ENCODE data around the gene ZG16. TPM values are rescaled to one million over a fixed set of nuclear protein-coding genes. Genes with fewer than 3 reads are reported as not detected.
A peak's percentile ranks its signal among the peaks of the same experiment; 100 is the strongest.
"Not testable (repeated sequence)": the region's sequence is repeated elsewhere in the genome, so short reads cannot be mapped to it uniquely, and the experiment has no call there.

The ZG16 gene
- total RNA-seq, 1 donor from 2014 or later: not detected

- TF ChIP-seq CTCF (IDR thresholded peaks at IDR 0.05): no peak
- ATAC-seq (ENCODE audit: low read depth) (no peak), DNase-seq (no peak)
- H3K27ac Mint-ChIP-seq: no peak overlapping the region
- H3K9me3 Mint-ChIP-seq: no peaks in the 10 kb centered on the region
- H3K36me3 Mint-ChIP-seq (ENCODE audit: low read depth): no peaks in the 10 kb centered on the region
- H3K4me1 Mint-ChIP-seq: no peaks in the 10 kb centered on the region
- CTCF ChIA-PET: no interaction called here
- no peak overlapping the region for H3K4me3 Mint-ChIP-seq
- intact Hi-C loops (cut with micrococcal nuclease): no loop called here
- no peaks in the 10 kb centered on the region for H3K27me3 Mint-ChIP-seq
- POLR2A ChIA-PET: interaction anchor here (0.5 to 1.2 kb wide), 3 partner anchors 11 to 27 kb away, joined by 3 to 5 read pairs (median 3); partner anchors contain the start of gene KIF22
These were observed 1.4 kb downstream of the ZG16 start for GRCh38 chr16:29779474-29779873.

GRCh38 chr16:29783094-29783953, 5.3 kb downstream of the ZG16 start:
- CTCF ChIA-PET: interaction anchor here (0.6 to 2.1 kb wide), 2 partner anchors 44 to 265 kb away, joined by 3 to 5 read pairs; no protein-coding TSS in a partner anchor
- intact Hi-C loops (cut with micrococcal nuclease); H3K36me3 Mint-ChIP-seq (ENCODE audit: low read depth); H3K4me3 Mint-ChIP-seq; POLR2A ChIA-PET; DNase-seq; H3K27ac Mint-ChIP-seq; H3K9me3 Mint-ChIP-seq; ATAC-seq (ENCODE audit: low read depth); H3K27me3 Mint-ChIP-seq: not testable (repeated sequence)
- peaks cover 12% of the 10 kb centered on the region for H3K4me1 Mint-ChIP-seq

GRCh38 chr16:29784157-29784556, 6.1 kb downstream of the ZG16 start:
- no peak overlapping the region for H3K27ac Mint-ChIP-seq
- ChIA-PET CTCF (interaction anchor here (0.8 to 2.1 kb wide), 5 partner anchors 16 to 86 kb away, joined by 3 to 5 read pairs (median 4); partner anchors contain the start of gene PAGR1), POLR2A (interaction anchor here (0.7 to 1.6 kb wide), 5 partner anchors 11 to 915 kb away, joined by 3 to 9 read pairs (median 4); partner anchors contain the start of gene PAGR1)
- DNase-seq (no peak), ATAC-seq (ENCODE audit: low read depth) (no peak)
- peaks cover 14% of the 10 kb centered on the region for H3K4me1 Mint-ChIP-seq
- no peaks in the 10 kb centered on the region for H3K9me3 Mint-ChIP-seq
- intact Hi-C loops (cut with micrococcal nuclease): no loop called here
- no peak for TF ChIP-seq CTCF (IDR thresholded peaks at IDR 0.05)
- H3K27me3 Mint-ChIP-seq: no peaks in the 10 kb centered on the region
- H3K36me3 Mint-ChIP-seq (ENCODE audit: low read depth): no peaks in the 10 kb centered on the region
- no peak overlapping the region for H3K4me3 Mint-ChIP-seq

GRCh38 chr16:29784901-29785500, 6.9 kb downstream of the ZG16 start:
- peak overlapping the region; percentile 46 for H3K27ac Mint-ChIP-seq
- H3K4me1 Mint-ChIP-seq: peaks cover 18% of the 10 kb centered on the region
- H3K4me3 Mint-ChIP-seq: peak overlapping the region; percentile 68
- no peaks in the 10 kb centered on the region for H3K9me3 Mint-ChIP-seq
- ChIA-PET POLR2A (interaction anchor here (0.5 to 2.3 kb wide), 10 partner anchors 12 to 915 kb away, joined by 3 to 14 read pairs (median 4); partner anchors contain the start of gene PAGR1), CTCF (interaction anchor here (0.8 to 2.1 kb wide), 13 partner anchors 12 to 87 kb away, joined by 3 to 5 read pairs (median 4); partner anchors contain the start of gene PAGR1)
- no peaks in the 10 kb centered on the region for H3K27me3 Mint-ChIP-seq
- intact Hi-C loops (cut with micrococcal nuclease): no loop called here
- ATAC-seq (ENCODE audit: low read depth) (peak; percentile 98), DNase-seq (peak; percentile 65)
- no peaks in the 10 kb centered on the region for H3K36me3 Mint-ChIP-seq (ENCODE audit: low read depth)
- peak; percentile 47 for TF ChIP-seq CTCF (IDR thresholded peaks at IDR 0.05)

- H3K4me3 Mint-ChIP-seq; ATAC-seq (ENCODE audit: low read depth); DNase-seq; H3K36me3 Mint-ChIP-seq (ENCODE audit: low read depth); intact Hi-C loops (cut with micrococcal nuclease); H3K27me3 Mint-ChIP-seq; H3K27ac Mint-ChIP-seq; H3K9me3 Mint-ChIP-seq: not testable (repeated sequence)
- peaks cover 36% of the 10 kb centered on the region for H3K4me1 Mint-ChIP-seq
- POLR2A ChIA-PET: interaction anchor here (1.1 to 1.2 kb wide), 2 partner anchors 16 to 41 kb away, joined by 3 read pairs; no protein-coding TSS in a partner anchor
- CTCF ChIA-PET: interaction anchor here (1.0 kb wide), 1 partner anchor 31 kb away, joined by 3 read pairs; no protein-coding TSS in a partner anchor
These were observed 9.1 kb downstream of the ZG16 start for GRCh38 chr16:29787155-29787554.
